Skeletal muscle tissue (tissue), 4 donors: ENCODE data around the gene TMEM255A. TPM values are rescaled to one million over a fixed set of nuclear protein-coding genes. Genes with fewer than 3 reads are reported as not detected.
A peak's percentile ranks its signal among the peaks of the same experiment; 100 is the strongest.

Experiments
- H3K27ac ChIP-seq: one replicate; pipeline ENCODE4 v1.7.0; 2013; ENCODE audit warnings: mild to moderate bottlenecking, low read depth, low read length, inconsistent platforms
- H3K27me3 ChIP-seq, 3 donors: one replicate each; pipeline ENCODE4 v1.7.0; 2013; ENCODE audit warnings: low read length in 3 of 3; ENCODE audit not compliant: control insufficient read depth in 3 of 3, insufficient read depth in 3 of 3
- H3K36me3 ChIP-seq, 3 donors: one replicate each; pipeline ENCODE4 v1.7.0; 2013; ENCODE audit warnings: low read length in 3 of 3; ENCODE audit not compliant: control insufficient read depth in 3 of 3, insufficient read depth in 3 of 3
- H3K4me1 ChIP-seq, 3 donors: one replicate each; pipeline ENCODE4 v1.7.0; 2013; ENCODE audit warnings: low read length in 3 of 3, mild to moderate bottlenecking in 3 of 3; ENCODE audit not compliant: control insufficient read depth in 3 of 3, insufficient read depth in 3 of 3
- H3K4me3 ChIP-seq, 3 donors: one replicate each; pipeline ENCODE4 v1.7.0; 2013; ENCODE audit warnings: low read length in 3 of 3
- H3K9ac ChIP-seq, 3 donors: one replicate each; pipeline ENCODE4 v1.7.0; 2013; ENCODE audit warnings: low read length in 3 of 3, mild to moderate bottlenecking in 3 of 3, moderate library complexity in 2 of 3, low read depth in 1 of 3
- H3K9me3 ChIP-seq, 3 donors: one replicate each; pipeline ENCODE4 v1.7.0; 2013; ENCODE audit warnings: low read length in 3 of 3; ENCODE audit not compliant: control insufficient read depth in 3 of 3
- total RNA-seq: library from RNA; depleted of rRNA; stranded (reverse); fragments of >200 nt; gene quantifications from one replicate; pipeline ENCODE4 v1.2.3, GENCODE V29; 2014
- donor health status: Osteomylitis.

TMEM255A gene
- total RNA-seq, 1 donor from 2014 or later, result 3.1 TPM

GRCh38 chrX:120274145-120274544 is 37.1 kb downstream of the TMEM255A start:
- Histone ChIP-seq H3K27me3 (no peaks in the 10 kb centered on the region), H3K9me3 (no peaks in the 10 kb centered on the region), H3K9ac (no peak overlapping the region), H3K27ac (no peak overlapping the region), H3K36me3 (no peaks in the 10 kb centered on the region), H3K4me1 (peaks cover 0 to 3% (median 0%) of the 10 kb centered on the region in 3 donors), H3K4me3 (no peak overlapping the region)

GRCh38 chrX:120271218-120271617 is 40.0 kb downstream of the TMEM255A start:
- Histone ChIP-seq H3K4me3 (no peak overlapping the region), H3K9ac (no peak overlapping the region), H3K4me1 (peaks cover 0 to 3% (median 0%) of the 10 kb centered on the region in 3 donors), H3K9me3 (no peaks in the 10 kb centered on the region), H3K27ac (no peak overlapping the region), H3K36me3 (no peaks in the 10 kb centered on the region), H3K27me3 (no peaks in the 10 kb centered on the region)

- Histone ChIP-seq H3K27me3 (no peaks in the 10 kb centered on the region), H3K9ac (no peak overlapping the region), H3K4me1 (peaks cover 0 to 3% (median 0%) of the 10 kb centered on the region in 3 donors), H3K27ac (no peak overlapping the region), H3K4me3 (no peak overlapping the region), H3K36me3 (no peaks in the 10 kb centered on the region), H3K9me3 (no peaks in the 10 kb centered on the region)
Measured at GRCh38 chrX:120270567-120270966, 40.7 kb downstream of the TMEM255A start.

GRCh38 chrX:120269373-120270035 is 41.8 kb downstream of the TMEM255A start:
- H3K9me3 ChIP-seq, result no peaks in the 10 kb centered on the region
- H3K9ac ChIP-seq, result no peak overlapping the region
- H3K27ac ChIP-seq, result no peak overlapping the region
- no peaks in the 10 kb centered on the region for H3K36me3 ChIP-seq
- no peaks in the 10 kb centered on the region for H3K27me3 ChIP-seq
- H3K4me1 ChIP-seq, result peaks cover 0 to 3% (median 0%) of the 10 kb centered on the region in 3 donors
- H3K4me3 ChIP-seq, result no peak overlapping the region

GRCh38 chrX:120264341-120264740 is 46.9 kb downstream of the TMEM255A start:
- Histone ChIP-seq H3K27me3 (no peaks in the 10 kb centered on the region), H3K36me3 (no peaks in the 10 kb centered on the region), H3K9me3 (no peaks in the 10 kb centered on the region), H3K4me1 (no peaks in the 10 kb centered on the region), H3K27ac (no peak overlapping the region), H3K9ac (no peak overlapping the region), H3K4me3 (no peak overlapping the region)

GRCh38 chrX:120262859-120263708 is 48.2 kb downstream of the TMEM255A start:
- Histone ChIP-seq H3K36me3 (no peaks in the 10 kb centered on the region), H3K27ac (no peak overlapping the region), H3K4me1 (no peaks in the 10 kb centered on the region), H3K9ac (no peak overlapping the region), H3K9me3 (no peaks in the 10 kb centered on the region), H3K27me3 (no peaks in the 10 kb centered on the region), H3K4me3 (no peak overlapping the region)

- Histone ChIP-seq H3K9ac (no peak overlapping the region), H3K36me3 (no peaks in the 10 kb centered on the region), H3K9me3 (no peaks in the 10 kb centered on the region), H3K27me3 (no peaks in the 10 kb centered on the region), H3K4me1 (no peaks in the 10 kb centered on the region), H3K4me3 (no peak overlapping the region), H3K27ac (no peak overlapping the region)
Measured at GRCh38 chrX:120260369-120260768, 50.9 kb downstream of the TMEM255A start.

- no peaks in the 10 kb centered on the region for H3K9me3 ChIP-seq
- peaks cover 0 to 2% (median 0%) of the 10 kb centered on the region in 3 donors for H3K4me1 ChIP-seq
- H3K9ac ChIP-seq, result no peak overlapping the region
- no peak overlapping the region for H3K27ac ChIP-seq
- peaks cover 0 to 9% (median 5%) of the 10 kb centered on the region in 3 donors for H3K36me3 ChIP-seq
- H3K4me3 ChIP-seq, result no peak overlapping the region
- H3K27me3 ChIP-seq, result peaks cover 0 to 2% (median 0%) of the 10 kb centered on the region in 3 donors
Measured at GRCh38 chrX:120253784-120254183, 57.5 kb downstream of the TMEM255A start.

GRCh38 chrX:120251471-120252011 is 59.7 kb downstream of the TMEM255A start:
- H3K4me3 ChIP-seq, result peak overlapping the region; percentile 73 to 84 (median 83)
- peak overlapping the region; percentile 75 for H3K27ac ChIP-seq
- peaks cover 0 to 2% (median 0%) of the 10 kb centered on the region in 3 donors for H3K27me3 ChIP-seq
- H3K9ac ChIP-seq, result peak overlapping the region; percentile 70 to 84 (median 77)
- peaks cover 0 to 2% (median 0%) of the 10 kb centered on the region in 3 donors for H3K4me1 ChIP-seq
- peaks cover 0 to 9% (median 5%) of the 10 kb centered on the region in 3 donors for H3K36me3 ChIP-seq
- no peaks in the 10 kb centered on the region for H3K9me3 ChIP-seq
